MCF 10A (cell line): ENCODE results near the gene PRSS12. TPM values are rescaled to one million over a fixed set of nuclear protein-coding genes. Genes with fewer than 3 reads are reported as not detected.

Source experiments
- BruUV-seq: library from RNA; stranded (reverse); fragments of 400-500 nt; replicated peaks from 2 replicates; lab custom pipeline; 2021; lab: Mats Ljungman, UMichigan
- CTCF ChIA-PET: fragments of 300-600 bp; sonication (Branson Sonifier 250); formaldehyde crosslinking; extraction: SDS; loops from one replicate; lab custom pipeline; 2021; ENCODE audit warnings: antibody characterized with exemption, inconsistent platforms; lab: Yijun Ruan, JAX
- POLR2A ChIA-PET: fragments of 300-600, 350-650 bp; sonication (Branson Sonifier 250); formaldehyde crosslinking; extraction: SDS; loops from one replicate; lab custom pipeline; 2020; ENCODE audit warnings: antibody characterized with exemption, inconsistent platforms; lab: Yijun Ruan, JAX
- DNase-seq: peaks from one replicate; pipeline ENCODE4 v3.0.0-alpha.2; 2018; ENCODE audit not compliant: unreplicated experiment
- H3K27ac Mint-ChIP-seq: one replicate; pipeline ENCODE4 v1.8.0; 2022; ENCODE audit warnings: mild to moderate bottlenecking, low read depth, mixed read lengths; ENCODE audit not compliant: unreplicated experiment
- H3K27me3 Mint-ChIP-seq: one replicate; pipeline ENCODE4 v1.8.0; 2022; ENCODE audit warnings: mixed read lengths; ENCODE audit not compliant: insufficient read depth, unreplicated experiment
- H3K36me3 Mint-ChIP-seq: one replicate; pipeline ENCODE4 v1.8.0; 2022; ENCODE audit warnings: mild to moderate bottlenecking, moderate library complexity, mixed read lengths; ENCODE audit not compliant: insufficient read depth, unreplicated experiment
- H3K4me1 Mint-ChIP-seq: one replicate; pipeline ENCODE4 v1.8.0; 2022; ENCODE audit warnings: mixed read lengths; ENCODE audit not compliant: insufficient read depth, unreplicated experiment
- H3K4me3 Mint-ChIP-seq: one replicate; pipeline ENCODE4 v1.8.0; 2022; ENCODE audit warnings: mild to moderate bottlenecking, moderate library complexity, mixed read lengths; ENCODE audit not compliant: unreplicated experiment
- H3K9me3 Mint-ChIP-seq: one replicate; pipeline ENCODE4 v1.8.0; 2022; ENCODE audit warnings: mixed read lengths; ENCODE audit not compliant: unreplicated experiment
- CTCF ChIP-seq: fragments of 200-600 bp; IDR thresholded peaks from one replicate; pipeline ENCODE4 v1.8.0; 2022; ENCODE audit warnings: antibody characterized with exemption, mild to moderate bottlenecking; ENCODE audit not compliant: unreplicated experiment
- intact Hi-C: fragments of 100-400 bp; cut with micrococcal nuclease; formaldehyde crosslinking; loops from 2 replicates; pipeline ENCODE4 v1.14.1; 2022
- total RNA-seq: library from RNA; stranded (reverse); gene quantifications from 2 replicates; pipeline ENCODE4 v1.2.3, GENCODE V29; 2022

The PRSS12 gene
- total RNA-seq, 1 experiment from 2014 or later = 10.7 TPM

DNA sequence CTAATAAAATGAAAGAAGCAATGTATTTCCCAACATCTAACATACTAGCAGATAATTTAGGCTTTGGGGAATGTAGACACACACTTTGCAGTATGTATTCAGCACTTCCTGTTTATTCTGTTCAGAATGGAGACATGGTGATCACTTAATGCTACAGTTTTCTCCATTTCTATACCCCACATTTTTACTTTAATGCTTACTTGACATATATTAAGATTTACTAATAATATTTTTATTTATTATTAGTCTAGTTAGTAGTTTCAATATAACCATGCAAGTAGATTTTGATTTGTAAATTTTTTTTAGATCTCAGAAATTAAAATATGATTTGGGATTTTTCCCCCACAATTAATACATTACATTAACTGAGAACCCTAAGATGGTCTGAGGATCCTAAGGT lies 98.4 kb downstream of the PRSS12 start:
- Mint-ChIP-seq H3K36me3 (no peaks in the 10 kb centered on the region), H3K27ac (no peak overlapping the region), H3K27me3 (no peaks in the 10 kb centered on the region), H3K4me1 (no peaks in the 10 kb centered on the region), H3K9me3 (no peaks in the 10 kb centered on the region), H3K4me3 (no peak overlapping the region)
- CTCF ChIA-PET = no interaction called here
- TF ChIP-seq CTCF = no peak
- BruUV-seq = no TSS peak
- DNase-seq = no peak
- intact Hi-C loops = no loop called here
- POLR2A ChIA-PET = no interaction called here

DNA sequence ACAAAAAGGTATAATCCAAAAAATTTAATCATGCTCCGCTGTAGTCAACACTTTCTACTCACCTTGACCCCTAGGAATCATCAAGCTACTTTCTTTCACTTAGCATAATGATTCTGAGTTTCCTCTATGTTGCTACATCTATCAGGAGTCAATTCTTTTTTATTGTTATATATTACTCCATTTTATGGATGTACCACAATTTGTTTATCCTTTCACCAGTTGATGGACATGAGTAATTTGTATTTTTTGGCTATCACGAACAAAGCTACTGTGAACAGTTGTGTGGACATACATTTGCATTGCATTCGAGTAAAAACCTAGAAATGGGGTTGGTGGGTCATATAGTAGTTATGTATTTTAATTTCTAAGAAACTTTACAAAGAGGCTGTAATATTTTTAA lies 102.9 kb downstream of the PRSS12 start:
- no peak for TF ChIP-seq CTCF
- ChIA-PET CTCF (interaction anchor here (0.6 kb wide), 1 partner anchor 149 kb away, joined by 3 read pairs; no protein-coding TSS in a partner anchor), POLR2A (no interaction called here)
- intact Hi-C loops = no loop called here
- peaks cover 6% of the 10 kb centered on the region for H3K36me3 Mint-ChIP-seq
- H3K27me3 Mint-ChIP-seq = no peaks in the 10 kb centered on the region
- H3K27ac Mint-ChIP-seq = no peak overlapping the region
- no peak for DNase-seq
- BruUV-seq = no TSS peak
- H3K9me3 Mint-ChIP-seq = no peaks in the 10 kb centered on the region
- no peaks in the 10 kb centered on the region for H3K4me1 Mint-ChIP-seq
- H3K4me3 Mint-ChIP-seq = no peak overlapping the region

DNA sequence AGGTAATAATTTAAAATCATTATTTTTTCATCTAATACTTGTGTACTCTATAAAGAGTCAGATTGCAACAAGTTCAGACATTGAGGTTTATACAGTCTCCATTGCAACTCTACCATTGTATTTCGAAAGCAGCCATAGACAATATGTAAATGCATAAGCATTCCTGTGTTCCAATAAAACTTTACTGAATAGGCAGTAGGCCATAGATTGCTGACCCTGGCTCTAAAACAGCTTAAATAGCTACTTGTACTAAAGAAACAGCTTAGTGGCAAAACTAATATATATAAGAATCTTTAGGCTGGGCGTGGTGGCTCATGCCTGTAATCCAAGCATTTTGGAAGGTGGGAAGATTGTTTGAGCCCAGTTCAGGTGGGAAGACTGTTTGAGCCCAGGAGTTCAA lies 115.3 kb downstream of the PRSS12 start:
- Mint-ChIP-seq H3K9me3 (no peaks in the 10 kb centered on the region), H3K4me3 (no peak overlapping the region), H3K27me3 (no peaks in the 10 kb centered on the region), H3K36me3 (no peaks in the 10 kb centered on the region), H3K27ac (peak overlapping the region; percentile 6), H3K4me1 (no peaks in the 10 kb centered on the region)
- ChIA-PET POLR2A (no interaction called here), CTCF (interaction anchor here (0.6 to 4.8 kb wide), 2 partner anchors 13 to 205 kb away, joined by 3 to 27 read pairs; no protein-coding TSS in a partner anchor)
- TF ChIP-seq CTCF = no peak
- no TSS peak for BruUV-seq
- intact Hi-C loops = no loop called here
- DNase-seq = no peak

GRCh38 chr4:118235566-118236120 lies 117.2 kb downstream of the PRSS12 start:
- no TSS peak for BruUV-seq
- H3K27me3 Mint-ChIP-seq = no peaks in the 10 kb centered on the region
- intact Hi-C loops = no loop called here
- H3K9me3 Mint-ChIP-seq = no peaks in the 10 kb centered on the region
- CTCF ChIA-PET = interaction anchor here (0.5 to 4.8 kb wide), 3 partner anchors 11 to 203 kb away, joined by 3 to 27 read pairs (median 3); no protein-coding TSS in a partner anchor
- no peak overlapping the region for H3K27ac Mint-ChIP-seq
- no peaks in the 10 kb centered on the region for H3K4me1 Mint-ChIP-seq
- POLR2A ChIA-PET = interaction anchor here (0.6 kb wide), 1 partner anchor 264 kb away, joined by 3 read pairs; no protein-coding TSS in a partner anchor
- H3K4me3 Mint-ChIP-seq = no peak overlapping the region
- DNase-seq = no peak
- no peak for TF ChIP-seq CTCF
- no peaks in the 10 kb centered on the region for H3K36me3 Mint-ChIP-seq
